ENCODE data around the gene ATOX1. TPM values are rescaled to one million over a fixed set of nuclear protein-coding genes. Genes with fewer than 3 reads are reported as not detected.

ATOX1 gene
- total and polyA plus RNA-seq, 2 experiments from 2014 or later, result 118 to 134 TPM

DNA sequence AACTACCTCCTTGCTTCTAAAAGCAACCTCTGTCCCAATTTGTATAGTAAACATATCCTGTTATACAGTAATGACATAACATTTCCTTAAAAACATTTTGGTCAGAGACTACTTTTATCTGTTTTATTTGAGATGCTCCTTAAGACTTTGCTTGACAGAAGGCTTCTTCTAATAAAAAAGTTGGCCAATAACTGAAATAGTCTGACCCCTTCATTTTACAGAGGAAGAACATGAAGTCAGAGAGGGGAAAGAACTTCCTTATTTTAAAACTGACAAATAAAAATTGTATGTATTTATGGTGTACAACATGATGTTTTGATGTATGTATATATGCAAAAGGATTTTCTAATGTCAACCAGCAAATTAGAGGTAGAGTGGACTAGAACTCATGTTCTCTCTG lies 35.9 kb downstream of the ATOX1 start (continued):
- TF ChIP-seq, protein P1, sequence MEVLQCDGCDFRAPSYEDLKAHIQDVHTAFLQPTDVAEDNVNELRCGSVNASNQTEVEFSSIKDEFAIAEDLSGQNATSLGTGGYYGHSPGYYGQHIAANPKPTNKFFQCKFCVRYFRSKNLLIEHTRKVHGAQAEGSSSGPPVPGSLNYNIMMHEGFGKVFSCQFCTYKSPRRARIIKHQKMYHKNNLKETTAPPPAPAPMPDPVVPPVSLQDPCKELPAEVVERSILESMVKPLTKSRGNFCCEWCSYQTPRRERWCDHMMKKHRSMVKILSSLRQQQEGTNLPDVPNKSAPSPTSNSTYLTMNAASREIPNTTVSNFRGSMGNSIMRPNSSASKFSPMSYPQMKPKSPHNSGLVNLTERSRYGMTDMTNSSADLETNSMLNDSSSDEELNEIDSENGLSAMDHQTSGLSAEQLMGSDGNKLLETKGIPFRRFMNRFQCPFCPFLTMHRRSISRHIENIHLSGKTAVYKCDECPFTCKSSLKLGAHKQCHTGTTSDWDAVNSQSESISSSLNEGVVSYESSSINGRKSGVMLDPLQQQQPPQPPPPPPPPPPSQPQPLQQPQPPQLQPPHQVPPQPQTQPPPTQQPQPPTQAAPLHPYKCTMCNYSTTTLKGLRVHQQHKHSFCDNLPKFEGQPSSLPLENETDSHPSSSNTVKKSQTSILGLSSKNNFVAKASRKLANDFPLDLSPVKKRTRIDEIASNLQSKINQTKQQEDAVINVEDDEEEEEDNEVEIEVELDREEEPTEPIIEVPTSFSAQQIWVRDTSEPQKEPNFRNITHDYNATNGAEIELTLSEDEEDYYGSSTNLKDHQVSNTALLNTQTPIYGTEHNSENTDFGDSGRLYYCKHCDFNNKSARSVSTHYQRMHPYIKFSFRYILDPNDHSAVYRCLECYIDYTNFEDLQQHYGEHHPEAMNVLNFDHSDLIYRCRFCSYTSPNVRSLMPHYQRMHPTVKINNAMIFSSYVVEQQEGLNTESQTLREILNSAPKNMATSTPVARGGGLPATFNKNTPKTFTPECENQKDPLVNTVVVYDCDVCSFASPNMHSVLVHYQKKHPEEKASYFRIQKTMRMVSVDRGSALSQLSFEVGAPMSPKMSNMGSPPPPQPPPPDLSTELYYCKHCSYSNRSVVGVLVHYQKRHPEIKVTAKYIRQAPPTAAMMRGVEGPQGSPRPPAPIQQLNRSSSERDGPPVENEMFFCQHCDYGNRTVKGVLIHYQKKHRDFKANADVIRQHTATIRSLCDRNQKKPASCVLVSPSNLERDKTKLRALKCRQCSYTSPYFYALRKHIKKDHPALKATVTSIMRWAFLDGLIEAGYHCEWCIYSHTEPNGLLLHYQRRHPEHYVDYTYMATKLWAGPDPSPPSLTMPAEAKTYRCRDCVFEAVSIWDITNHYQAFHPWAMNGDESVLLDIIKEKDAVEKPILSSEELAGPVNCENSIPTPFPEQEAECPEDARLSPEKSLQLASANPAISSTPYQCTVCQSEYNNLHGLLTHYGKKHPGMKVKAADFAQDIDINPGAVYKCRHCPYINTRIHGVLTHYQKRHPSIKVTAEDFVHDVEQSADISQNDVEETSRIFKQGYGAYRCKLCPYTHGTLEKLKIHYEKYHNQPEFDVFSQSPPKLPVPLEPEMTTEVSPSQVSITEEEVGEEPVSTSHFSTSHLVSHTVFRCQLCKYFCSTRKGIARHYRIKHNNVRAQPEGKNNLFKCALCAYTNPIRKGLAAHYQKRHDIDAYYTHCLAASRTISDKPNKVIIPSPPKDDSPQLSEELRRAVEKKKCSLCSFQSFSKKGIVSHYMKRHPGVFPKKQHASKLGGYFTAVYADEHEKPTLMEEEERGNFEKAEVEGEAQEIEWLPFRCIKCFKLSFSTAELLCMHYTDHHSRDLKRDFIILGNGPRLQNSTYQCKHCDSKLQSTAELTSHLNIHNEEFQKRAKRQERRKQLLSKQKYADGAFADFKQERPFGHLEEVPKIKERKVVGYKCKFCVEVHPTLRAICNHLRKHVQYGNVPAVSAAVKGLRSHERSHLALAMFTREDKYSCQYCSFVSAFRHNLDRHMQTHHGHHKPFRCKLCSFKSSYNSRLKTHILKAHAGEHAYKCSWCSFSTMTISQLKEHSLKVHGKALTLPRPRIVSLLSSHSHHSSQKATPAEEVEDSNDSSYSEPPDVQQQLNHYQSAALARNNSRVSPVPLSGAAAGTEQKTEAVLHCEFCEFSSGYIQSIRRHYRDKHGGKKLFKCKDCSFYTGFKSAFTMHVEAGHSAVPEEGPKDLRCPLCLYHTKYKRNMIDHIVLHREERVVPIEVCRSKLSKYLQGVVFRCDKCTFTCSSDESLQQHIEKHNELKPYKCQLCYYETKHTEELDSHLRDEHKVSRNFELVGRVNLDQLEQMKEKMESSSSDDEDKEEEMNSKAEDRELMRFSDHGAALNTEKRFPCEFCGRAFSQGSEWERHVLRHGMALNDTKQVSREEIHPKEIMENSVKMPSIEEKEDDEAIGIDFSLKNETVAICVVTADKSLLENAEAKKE (CRISPR knock-in tag; IDR thresholded peaks at IDR 0.05), result no peak
- TF ChIP-seq EZH2phosphoT487 (IDR thresholded peaks at IDR 0.05; ENCODE audit: unreplicated experiment) (no peak), NANOG (IDR thresholded peaks at IDR 0.05; ENCODE audit: borderline replicate concordance) (no peak), EZH2 (IDR thresholded peaks at IDR 0.05; ENCODE audit: low read depth, unreplicated experiment) (no peak)
- TF ChIP-seq, protein P2, sequence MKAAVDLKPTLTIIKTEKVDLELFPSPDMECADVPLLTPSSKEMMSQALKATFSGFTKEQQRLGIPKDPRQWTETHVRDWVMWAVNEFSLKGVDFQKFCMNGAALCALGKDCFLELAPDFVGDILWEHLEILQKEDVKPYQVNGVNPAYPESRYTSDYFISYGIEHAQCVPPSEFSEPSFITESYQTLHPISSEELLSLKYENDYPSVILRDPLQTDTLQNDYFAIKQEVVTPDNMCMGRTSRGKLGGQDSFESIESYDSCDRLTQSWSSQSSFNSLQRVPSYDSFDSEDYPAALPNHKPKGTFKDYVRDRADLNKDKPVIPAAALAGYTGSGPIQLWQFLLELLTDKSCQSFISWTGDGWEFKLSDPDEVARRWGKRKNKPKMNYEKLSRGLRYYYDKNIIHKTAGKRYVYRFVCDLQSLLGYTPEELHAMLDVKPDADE (IDR thresholded peaks at IDR 0.05), result no peak

DNA sequence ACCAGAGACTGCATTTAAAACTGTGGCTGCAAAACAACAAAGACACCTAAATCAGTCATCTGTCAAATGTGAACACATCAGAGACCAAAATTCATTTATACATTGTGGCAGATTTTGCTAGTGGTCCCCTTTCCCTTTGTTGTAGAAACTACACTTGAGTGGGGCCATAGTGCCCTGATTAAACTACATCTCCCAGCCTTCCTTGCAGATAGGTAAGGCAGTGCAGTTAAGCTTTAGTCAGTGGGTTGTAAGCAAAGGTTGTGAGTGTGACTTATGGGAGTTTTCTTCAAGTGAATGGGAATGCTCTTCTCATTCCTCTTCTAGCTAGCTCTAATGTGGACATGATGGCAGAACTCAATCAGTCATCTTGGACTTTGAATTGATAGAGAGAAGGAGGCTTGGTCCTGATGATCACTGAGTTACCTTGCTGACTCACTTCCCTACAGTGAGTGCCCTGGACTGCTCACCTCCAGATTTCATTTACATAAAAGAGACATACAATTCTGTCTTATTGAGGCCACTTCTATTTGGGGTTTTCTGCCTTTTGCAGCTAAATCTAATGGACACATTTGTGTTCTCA lies 36.5 kb downstream of the ATOX1 start:
- Mint-ChIP-seq H3K27ac (peak overlapping the region; percentile 76), H3K9me3 (peaks cover 6% of the 10 kb centered on the region; the same call in 2 of the 3 replicates), H3K4me1 (peaks cover 11% of the 10 kb centered on the region), H3K36me3 (ENCODE audit: low read depth) (no peaks in the 10 kb centered on the region; the same call in 2 of the 3 replicates), H3K27me3 (ENCODE audit: insufficient read depth, low read depth, poor library complexity) (peaks cover under 1% of the 10 kb centered on the region), H3K4me3 (no peak overlapping the region)
- Histone ChIP-seq H4K20me1 (replicated peaks; ENCODE audit: insufficient read depth) (no peaks in the 10 kb centered on the region), H3K27me3 (ENCODE audit: insufficient read depth) (no peaks in the 10 kb centered on the region), H3K4me1 (ENCODE audit: insufficient read depth) (peaks cover 14% of the 10 kb centered on the region), H3F3A (replicated peaks; ENCODE audit: low read depth) (no peaks in the 10 kb centered on the region), H3K9me2 (ENCODE audit: insufficient read depth) (peaks cover 3% of the 10 kb centered on the region; the same call in 1 of the 2 replicates), H3K4me3 (no peak overlapping the region), H3K36me3 (ENCODE audit: insufficient read depth) (no peaks in the 10 kb centered on the region), H3K4me2 (no peak overlapping the region), H3K27ac (ENCODE audit: low read depth) (no peak overlapping the region), H2AFZ (peak overlapping the region; percentile 94), H3K79me2 (replicated peaks; ENCODE audit: insufficient read depth) (no peaks in the 10 kb centered on the region)
- ATAC-seq (peak; percentile 74), DNase-seq (ENCODE audit: low spot score) (no peak)
- TF ChIP-seq, protein P2 (IDR thresholded peaks at IDR 0.05), result peak; percentile 27; the same call in 1 of the 2 replicates
- TF ChIP-seq, protein P3, sequence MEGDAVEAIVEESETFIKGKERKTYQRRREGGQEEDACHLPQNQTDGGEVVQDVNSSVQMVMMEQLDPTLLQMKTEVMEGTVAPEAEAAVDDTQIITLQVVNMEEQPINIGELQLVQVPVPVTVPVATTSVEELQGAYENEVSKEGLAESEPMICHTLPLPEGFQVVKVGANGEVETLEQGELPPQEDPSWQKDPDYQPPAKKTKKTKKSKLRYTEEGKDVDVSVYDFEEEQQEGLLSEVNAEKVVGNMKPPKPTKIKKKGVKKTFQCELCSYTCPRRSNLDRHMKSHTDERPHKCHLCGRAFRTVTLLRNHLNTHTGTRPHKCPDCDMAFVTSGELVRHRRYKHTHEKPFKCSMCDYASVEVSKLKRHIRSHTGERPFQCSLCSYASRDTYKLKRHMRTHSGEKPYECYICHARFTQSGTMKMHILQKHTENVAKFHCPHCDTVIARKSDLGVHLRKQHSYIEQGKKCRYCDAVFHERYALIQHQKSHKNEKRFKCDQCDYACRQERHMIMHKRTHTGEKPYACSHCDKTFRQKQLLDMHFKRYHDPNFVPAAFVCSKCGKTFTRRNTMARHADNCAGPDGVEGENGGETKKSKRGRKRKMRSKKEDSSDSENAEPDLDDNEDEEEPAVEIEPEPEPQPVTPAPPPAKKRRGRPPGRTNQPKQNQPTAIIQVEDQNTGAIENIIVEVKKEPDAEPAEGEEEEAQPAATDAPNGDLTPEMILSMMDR (conservative IDR thresholded peaks at IDR 0.05; ENCODE audit: low read depth in 2 of 2), result no peak

All from GM23338 (cell line).